ENCODE results near the gene SULF2. TPM values are rescaled to one million over a fixed set of nuclear protein-coding genes. Genes with fewer than 3 reads are reported as not detected.

Gene SULF2
- total RNA-seq, 1 experiment from 2014 or later: 66.1 TPM

GRCh38 chr20:47775841-47776240 lies 9.4 kb downstream of the SULF2 start:
- no peaks in the 10 kb centered on the region for H3K27me3 ChIP-seq (replicated peaks; ENCODE audit: control insufficient read depth, insufficient read depth, low read length)
- peaks cover 6% of the 10 kb centered on the region for H3K36me3 Mint-ChIP-seq (ENCODE audit: insufficient read depth, unreplicated experiment)
- ChIA-PET POLR2A (no interaction called here), CTCF (interaction anchor here (0.6 to 3.1 kb wide), 2 partner anchors 11 to 520 kb away, joined by 3 to 8 read pairs; no protein-coding TSS in a partner anchor)
- no peaks in the 10 kb centered on the region for H3K9me3 ChIP-seq
- no TSS peak for BruUV-seq (replicated peaks)
- no peaks in the 10 kb centered on the region; the same call in 1 of the 2 replicates for H3K36me3 ChIP-seq (ENCODE audit: control insufficient read depth, insufficient read depth, low read length)
- H3K4me3 Mint-ChIP-seq (ENCODE audit: unreplicated experiment): no peak overlapping the region
- no peaks in the 10 kb centered on the region for H3K27me3 Mint-ChIP-seq (ENCODE audit: insufficient read depth, unreplicated experiment)
- DNase-seq: no peak
- peaks cover 24% of the 10 kb centered on the region for H3K4me1 Mint-ChIP-seq (ENCODE audit: low read depth, unreplicated experiment)
- intact Hi-C loops (cut with micrococcal nuclease; ENCODE audit: unreplicated experiment): no loop called here
- peaks cover 19% of the 10 kb centered on the region for H3K4me1 ChIP-seq
- TF ChIP-seq, protein P1, sequence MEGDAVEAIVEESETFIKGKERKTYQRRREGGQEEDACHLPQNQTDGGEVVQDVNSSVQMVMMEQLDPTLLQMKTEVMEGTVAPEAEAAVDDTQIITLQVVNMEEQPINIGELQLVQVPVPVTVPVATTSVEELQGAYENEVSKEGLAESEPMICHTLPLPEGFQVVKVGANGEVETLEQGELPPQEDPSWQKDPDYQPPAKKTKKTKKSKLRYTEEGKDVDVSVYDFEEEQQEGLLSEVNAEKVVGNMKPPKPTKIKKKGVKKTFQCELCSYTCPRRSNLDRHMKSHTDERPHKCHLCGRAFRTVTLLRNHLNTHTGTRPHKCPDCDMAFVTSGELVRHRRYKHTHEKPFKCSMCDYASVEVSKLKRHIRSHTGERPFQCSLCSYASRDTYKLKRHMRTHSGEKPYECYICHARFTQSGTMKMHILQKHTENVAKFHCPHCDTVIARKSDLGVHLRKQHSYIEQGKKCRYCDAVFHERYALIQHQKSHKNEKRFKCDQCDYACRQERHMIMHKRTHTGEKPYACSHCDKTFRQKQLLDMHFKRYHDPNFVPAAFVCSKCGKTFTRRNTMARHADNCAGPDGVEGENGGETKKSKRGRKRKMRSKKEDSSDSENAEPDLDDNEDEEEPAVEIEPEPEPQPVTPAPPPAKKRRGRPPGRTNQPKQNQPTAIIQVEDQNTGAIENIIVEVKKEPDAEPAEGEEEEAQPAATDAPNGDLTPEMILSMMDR (IDR thresholded peaks at IDR 0.05; ENCODE audit: insufficient read depth in 1 of 2, low read depth in 1 of 2, low read length in 1 of 2, severe bottlenecking in 1 of 2, unreplicated experiment in 1 of 2): no peak
- H3K4me3 ChIP-seq (ENCODE audit: low read depth, low read length): no peak overlapping the region
- H3K27ac Mint-ChIP-seq (ENCODE audit: unreplicated experiment): no peak overlapping the region
- H3K9me3 Mint-ChIP-seq (ENCODE audit: unreplicated experiment): no peaks in the 10 kb centered on the region

DNA sequence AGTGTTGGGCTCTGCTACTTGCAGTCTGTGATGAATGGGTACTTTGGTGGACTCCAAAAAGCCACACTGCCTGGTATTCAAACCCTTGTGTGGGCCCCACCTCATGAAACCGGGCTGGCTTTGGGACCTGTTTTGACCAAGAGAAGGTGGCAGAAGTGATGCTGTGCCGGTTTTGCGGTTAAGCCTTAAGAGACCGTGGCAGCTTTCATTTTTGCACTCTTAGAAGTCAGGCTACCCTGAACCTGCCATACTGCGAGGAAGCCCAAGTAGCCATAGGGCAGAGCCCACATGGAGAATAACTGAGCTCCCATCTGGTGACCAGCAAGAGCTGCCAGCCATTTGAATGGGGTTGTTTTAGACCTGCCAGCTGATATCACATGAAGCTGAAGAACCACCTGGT lies 10.2 kb downstream of the SULF2 start:
- Mint-ChIP-seq H3K36me3 (ENCODE audit: insufficient read depth, unreplicated experiment) (peaks cover 10% of the 10 kb centered on the region), H3K9me3 (ENCODE audit: unreplicated experiment) (peaks cover 6% of the 10 kb centered on the region), H3K4me3 (ENCODE audit: unreplicated experiment) (no peak overlapping the region), H3K4me1 (ENCODE audit: low read depth, unreplicated experiment) (peaks cover 24% of the 10 kb centered on the region), H3K27me3 (ENCODE audit: insufficient read depth, unreplicated experiment) (no peaks in the 10 kb centered on the region), H3K27ac (ENCODE audit: unreplicated experiment) (no peak overlapping the region)
- peaks cover 2% of the 10 kb centered on the region; the same call in 1 of the 2 replicates for H3K36me3 ChIP-seq (ENCODE audit: control insufficient read depth, insufficient read depth, low read length)
- DNase-seq: no peak
- CTCF ChIA-PET: interaction anchor here (0.6 to 3.1 kb wide), 2 partner anchors 11 to 521 kb away, joined by 3 to 8 read pairs; no protein-coding TSS in a partner anchor
- no peak overlapping the region for H3K4me3 ChIP-seq (ENCODE audit: low read depth, low read length)
- intact Hi-C loops (cut with micrococcal nuclease; ENCODE audit: unreplicated experiment): no loop called here
- no peaks in the 10 kb centered on the region for H3K9me3 ChIP-seq
- BruUV-seq (replicated peaks): no TSS peak
- no peaks in the 10 kb centered on the region for H3K27me3 ChIP-seq (replicated peaks; ENCODE audit: control insufficient read depth, insufficient read depth, low read length)
- TF ChIP-seq, protein P1 (IDR thresholded peaks at IDR 0.05; ENCODE audit: insufficient read depth in 1 of 2, low read depth in 1 of 2, low read length in 1 of 2, severe bottlenecking in 1 of 2, unreplicated experiment in 1 of 2): no peak
- peaks cover 19% of the 10 kb centered on the region for H3K4me1 ChIP-seq
- POLR2A ChIA-PET: no interaction called here

GRCh38 chr20:47774131-47774777 lies 11.0 kb downstream of the SULF2 start:
- Mint-ChIP-seq H3K27me3 (ENCODE audit: insufficient read depth, unreplicated experiment) (no peaks in the 10 kb centered on the region), H3K4me1 (ENCODE audit: low read depth, unreplicated experiment) (peaks cover 24% of the 10 kb centered on the region), H3K4me3 (ENCODE audit: unreplicated experiment) (peak overlapping the region; percentile 18), H3K9me3 (ENCODE audit: unreplicated experiment) (peaks cover 9% of the 10 kb centered on the region), H3K36me3 (ENCODE audit: insufficient read depth, unreplicated experiment) (peaks cover 17% of the 10 kb centered on the region), H3K27ac (ENCODE audit: unreplicated experiment) (peak overlapping the region; percentile 43)
- Histone ChIP-seq H3K4me3 (ENCODE audit: low read depth, low read length) (no peak overlapping the region), H3K27me3 (replicated peaks; ENCODE audit: control insufficient read depth, insufficient read depth, low read length) (no peaks in the 10 kb centered on the region), H3K4me1 (peaks cover 19% of the 10 kb centered on the region), H3K36me3 (ENCODE audit: control insufficient read depth, insufficient read depth, low read length) (peaks cover 2% of the 10 kb centered on the region; the same call in 1 of the 2 replicates), H3K9me3 (no peaks in the 10 kb centered on the region)
- ChIA-PET CTCF (interaction anchor here (0.8 to 3.1 kb wide), 3 partner anchors 12 to 846 kb away, joined by 3 to 8 read pairs (median 5); no protein-coding TSS in a partner anchor), POLR2A (no interaction called here)
- intact Hi-C loops (cut with micrococcal nuclease; ENCODE audit: unreplicated experiment): no loop called here
- DNase-seq: peak in 1 of 2 experiments; percentile 63
- BruUV-seq (replicated peaks): no TSS peak
- TF ChIP-seq, protein P1 (IDR thresholded peaks at IDR 0.05; ENCODE audit: insufficient read depth in 1 of 2, low read depth in 1 of 2, low read length in 1 of 2, severe bottlenecking in 1 of 2, unreplicated experiment in 1 of 2): no peak

Data from Caco-2 (cell line).